ENCODE results near the gene NR4A1. TPM values are rescaled to one million over a fixed set of nuclear protein-coding genes. Genes with fewer than 3 reads are reported as not detected.

NR4A1 gene
- 46.1 TPM for total RNA-seq
- long read RNA-seq, full-length matches to known transcripts, result 39 of 202 reads
- long read RNA-seq, partial matches to known transcripts, result 140 of 202 reads
- long read RNA-seq, other reads (novel, unspliced or antisense), result 23 of 202 reads

- DNase-seq (peak; percentile 99), ATAC-seq (ENCODE audit: poor library complexity) (peak; percentile 92)
- intact Hi-C loops (cut with DNase I), result no loop called here
Measured at GRCh38 chr12:52050758-52051541, at the start of gene NR4A1. TSS of gene NR4A1 (plus strand) at chr12:52051442. CDS start at chr12:52054329, 2,887 bp downstream.

GRCh38 chr12:52003016-52003550 is 48.2 kb upstream of the NR4A1 start:
- no peak for DNase-seq
- intact Hi-C loops (cut with DNase I), result loop anchor here (5.0 kb wide), 1 partner anchor 79 kb away; no protein-coding TSS in a partner anchor
- ATAC-seq (ENCODE audit: poor library complexity), result no peak

GRCh38 chr12:52003591-52003990 is 47.7 kb upstream of the NR4A1 start:
- no peak for DNase-seq
- ATAC-seq (ENCODE audit: poor library complexity), result no peak
- intact Hi-C loops (cut with DNase I), result loop anchor here (5.0 kb wide), 1 partner anchor 79 kb away; no protein-coding TSS in a partner anchor

GRCh38 chr12:52004042-52004648 is 47.1 kb upstream of the NR4A1 start:
- DNase-seq (peak; percentile 61), ATAC-seq (ENCODE audit: poor library complexity) (peak; percentile 29)
- intact Hi-C loops (cut with DNase I), result loop anchor here (5.0 kb wide), 1 partner anchor 78 kb away; no protein-coding TSS in a partner anchor

GRCh38 chr12:52005218-52005902 is 45.9 kb upstream of the NR4A1 start:
- intact Hi-C loops (cut with DNase I), result no loop called here
- DNase-seq (no peak), ATAC-seq (ENCODE audit: poor library complexity) (no peak)

GRCh38 chr12:52005903-52006703 is 45.1 kb upstream of the NR4A1 start:
- peak; percentile 11 for ATAC-seq (ENCODE audit: poor library complexity)
- DNase-seq, result peak; percentile 79
- intact Hi-C loops (cut with DNase I), result no loop called here

- intact Hi-C loops (cut with DNase I), result no loop called here
Measured at GRCh38 chr12:52006726-52007157, 44.5 kb upstream of the NR4A1 start, which contains the start of gene TAMALIN. TSS of gene TAMALIN (plus strand) at chr12:52006946. CDS start at chr12:52007020, 74 bp downstream.

GRCh38 chr12:52007158-52007921 is 43.9 kb upstream of the NR4A1 start:
- ATAC-seq (ENCODE audit: poor library complexity), result peak; percentile 31
- DNase-seq, result peak; percentile 76
- intact Hi-C loops (cut with DNase I), result no loop called here

More at GRCh38 chr12:52006726-52007157, 44.5 kb upstream of the NR4A1 start, which contains the start of gene TAMALIN:
- ATAC-seq (ENCODE audit: poor library complexity), result peak; percentile 78
- DNase-seq, result peak; percentile 86

- DNase-seq (no peak), ATAC-seq (ENCODE audit: poor library complexity) (no peak)
- intact Hi-C loops (cut with DNase I), result no loop called here
Measured at GRCh38 chr12:52007982-52008510, 43.2 kb upstream of the NR4A1 start.

- intact Hi-C loops (cut with DNase I), result no loop called here
- no peak for DNase-seq
- no peak for ATAC-seq (ENCODE audit: poor library complexity)
Measured at GRCh38 chr12:52009081-52009751, 42.0 kb upstream of the NR4A1 start.

- intact Hi-C loops (cut with DNase I), result no loop called here
- ATAC-seq (ENCODE audit: poor library complexity) (peak; percentile 77), DNase-seq (peak; percentile 90)
Measured at GRCh38 chr12:52010152-52010622, 41.1 kb upstream of the NR4A1 start.

- intact Hi-C loops (cut with DNase I), result no loop called here
- DNase-seq (no peak), ATAC-seq (ENCODE audit: poor library complexity) (no peak)
Measured at GRCh38 chr12:52010692-52011601, 40.3 kb upstream of the NR4A1 start.

GRCh38 chr12:52011602-52012214 is 39.5 kb upstream of the NR4A1 start:
- no peak for DNase-seq
- no peak for ATAC-seq (ENCODE audit: poor library complexity)
- intact Hi-C loops (cut with DNase I), result no loop called here

- intact Hi-C loops (cut with DNase I), result no loop called here
- DNase-seq (no peak), ATAC-seq (ENCODE audit: poor library complexity) (no peak)
Measured at GRCh38 chr12:52013626-52014310, 37.5 kb upstream of the NR4A1 start.
